Activated CD8-positive, alpha-beta memory T cell treated with anti-CD3 and anti-CD28 coated beads, Interleukin-2, amount 10 ng/mL, durations not matched to agents 7 days and 5 days (primary cell): ENCODE results near the gene MUS81. TPM values are rescaled to one million over a fixed set of nuclear protein-coding genes. Genes with fewer than 3 reads are reported as not detected.

ENCODE experiments used
- ATAC-seq: fragments of 150-1000 bp; cut with Tn5 transposase; one replicate; pipeline ENCODE4 v1.10.0; 2021; ENCODE audit warnings: moderate library complexity
- CTCF ChIA-PET: fragments of 350-600 bp; sonication (Branson Sonifier 250); formaldehyde crosslinking; loops from one replicate; lab custom pipeline; 2021; ENCODE audit warnings: antibody characterized with exemption; lab: Charles Lee
- DNase-seq: peaks from one replicate; pipeline ENCODE4 v3.0.0-alpha.2; 2020
- H3K27ac Mint-ChIP-seq: one replicate; pipeline ENCODE4 v1.8.0; 2021; ENCODE audit warnings: mild to moderate bottlenecking, mixed read lengths
- H3K27me3 Mint-ChIP-seq: one replicate; pipeline ENCODE4 v1.8.0; 2021; ENCODE audit warnings: mixed read lengths
- H3K36me3 Mint-ChIP-seq: one replicate; pipeline ENCODE4 v1.8.0; 2021; ENCODE audit warnings: mild to moderate bottlenecking, mixed read lengths
- H3K4me1 Mint-ChIP-seq: one replicate; pipeline ENCODE4 v1.8.0; 2021; ENCODE audit warnings: mixed read lengths
- H3K4me3 Mint-ChIP-seq: one replicate; pipeline ENCODE4 v1.8.0; 2021; ENCODE audit warnings: mild to moderate bottlenecking, moderate library complexity, mixed read lengths
- H3K9me3 Mint-ChIP-seq: one replicate; pipeline ENCODE4 v1.8.0; 2022; ENCODE audit warnings: low read depth, mixed read lengths
- total RNA-seq, 2 experiments: library from RNA; stranded (reverse); gene quantifications; one replicate each; pipeline ENCODE4 v1.2.3, GENCODE V29; 2021

MUS81 gene
- total RNA-seq, 2 experiments from 2014 or later = 106 to 125 TPM

GRCh38 chr11:65896034-65896999, 36.1 kb downstream of the MUS81 start:
- Mint-ChIP-seq H3K27me3 (no peaks in the 10 kb centered on the region), H3K4me1 (peaks cover 62% of the 10 kb centered on the region), H3K36me3 (peaks cover 5% of the 10 kb centered on the region), H3K4me3 (no peak overlapping the region), H3K9me3 (no peaks in the 10 kb centered on the region), H3K27ac (peak overlapping the region; percentile 51)
- CTCF ChIA-PET = interaction anchor here (1.6 to 26.4 kb wide), 4 partner anchors 9 to 32 kb away, joined by 3 to 710 read pairs (median 101); partner anchors contain the start of genes CCDC85B, CFL1, CTSW and EFEMP2
- no peak for DNase-seq
- ATAC-seq = no peak

GRCh38 chr11:65897020-65897471, 36.8 kb downstream of the MUS81 start:
- ATAC-seq (no peak), DNase-seq (no peak)
- CTCF ChIA-PET = interaction anchor here (1.6 to 26.4 kb wide), 4 partner anchors 9 to 31 kb away, joined by 3 to 710 read pairs (median 101); partner anchors contain the start of genes CCDC85B, CFL1, CTSW and EFEMP2
- Mint-ChIP-seq H3K4me3 (no peak overlapping the region), H3K9me3 (no peaks in the 10 kb centered on the region), H3K27me3 (no peaks in the 10 kb centered on the region), H3K36me3 (peaks cover 5% of the 10 kb centered on the region), H3K4me1 (peaks cover 69% of the 10 kb centered on the region), H3K27ac (peak overlapping the region; percentile 57)

GRCh38 chr11:65898656-65899355, 38.6 kb downstream of the MUS81 start:
- DNase-seq = no peak
- ATAC-seq = no peak
- Mint-ChIP-seq H3K36me3 (peaks cover 4% of the 10 kb centered on the region), H3K4me3 (peak overlapping the region; percentile 73), H3K27ac (peak overlapping the region; percentile 81), H3K27me3 (peaks cover under 1% of the 10 kb centered on the region), H3K9me3 (no peaks in the 10 kb centered on the region), H3K4me1 (peaks cover 67% of the 10 kb centered on the region)
- CTCF ChIA-PET = interaction anchor here (0.7 to 26.4 kb wide), 8 partner anchors 11 to 187 kb away, joined by 3 to 710 read pairs (median 4); partner anchors contain the start of genes CCDC85B, CFL1, CTSW and EFEMP2

- Mint-ChIP-seq H3K27me3 (peaks cover 3% of the 10 kb centered on the region), H3K27ac (peak overlapping the region; percentile 70), H3K36me3 (peaks cover 4% of the 10 kb centered on the region), H3K4me1 (peaks cover 60% of the 10 kb centered on the region), H3K4me3 (peak overlapping the region; percentile 72), H3K9me3 (no peaks in the 10 kb centered on the region)
- DNase-seq (peak; percentile 83), ATAC-seq (peak; percentile 47)
- CTCF ChIA-PET = interaction anchor here (1.4 to 26.4 kb wide), 6 partner anchors 10 to 188 kb away, joined by 3 to 710 read pairs (median 7); partner anchors contain the start of genes CCDC85B, CFL1, CTSW and EFEMP2
These were observed 39.3 kb downstream of the MUS81 start for GRCh38 chr11:65899356-65900124.

- peaks cover 56% of the 10 kb centered on the region for H3K4me1 Mint-ChIP-seq
- H3K36me3 Mint-ChIP-seq = peaks cover 2% of the 10 kb centered on the region
- H3K27ac Mint-ChIP-seq = peak within 1 kb of the TSS; percentile 70
- CTCF ChIA-PET = interaction anchor here (1.4 to 26.4 kb wide), 6 partner anchors 9 to 122 kb away, joined by 3 to 710 read pairs (median 8); partner anchors contain the start of genes AP5B1, CCDC85B, CFL1 and CTSW
- DNase-seq = peak; percentile 93
- peak within 1 kb of the TSS; percentile 72 for H3K4me3 Mint-ChIP-seq
- peak; percentile 84 for ATAC-seq
- H3K9me3 Mint-ChIP-seq = no peaks in the 10 kb centered on the region
- H3K27me3 Mint-ChIP-seq = peaks cover 3% of the 10 kb centered on the region
These were observed 40.1 kb downstream of the MUS81 start, which contains the start of gene FOSL1 for GRCh38 chr11:65900125-65900898. Gene FOSL1, minus strand, starts transcription at chr11:65900388. Its CDS starts 49 bp downstream, at chr11:65900339.

GRCh38 chr11:65900899-65901180, 40.6 kb downstream of the MUS81 start:
- no peak for DNase-seq
- Mint-ChIP-seq H3K27ac (peak overlapping the region; percentile 64), H3K9me3 (no peaks in the 10 kb centered on the region), H3K4me3 (peak overlapping the region; percentile 55), H3K4me1 (peaks cover 51% of the 10 kb centered on the region), H3K27me3 (peaks cover 3% of the 10 kb centered on the region), H3K36me3 (peaks cover 2% of the 10 kb centered on the region)
- CTCF ChIA-PET = interaction anchor here (1.4 to 26.4 kb wide), 6 partner anchors 8 to 121 kb away, joined by 3 to 710 read pairs (median 8); partner anchors contain the start of genes AP5B1, CCDC85B, CFL1 and CTSW
- no peak for ATAC-seq

GRCh38 chr11:65903068-65903481, 42.8 kb downstream of the MUS81 start:
- Mint-ChIP-seq H3K36me3 (no peaks in the 10 kb centered on the region), H3K4me1 (peaks cover 32% of the 10 kb centered on the region), H3K27me3 (peaks cover 7% of the 10 kb centered on the region), H3K9me3 (no peaks in the 10 kb centered on the region), H3K27ac (no peak overlapping the region), H3K4me3 (no peak overlapping the region)
- ATAC-seq (no peak), DNase-seq (no peak)
- CTCF ChIA-PET = interaction anchor here (0.9 to 26.4 kb wide), 5 partner anchors 9 to 123 kb away, joined by 3 to 710 read pairs (median 4); partner anchors contain the start of genes CCDC85B, CFL1, CTSW and EFEMP2

- Mint-ChIP-seq H3K4me1 (peaks cover 31% of the 10 kb centered on the region), H3K4me3 (no peak overlapping the region), H3K36me3 (no peaks in the 10 kb centered on the region), H3K27ac (no peak overlapping the region), H3K9me3 (no peaks in the 10 kb centered on the region), H3K27me3 (peaks cover 7% of the 10 kb centered on the region)
- no peak for ATAC-seq
- no peak for DNase-seq
- CTCF ChIA-PET = interaction anchor here (0.9 to 26.4 kb wide), 4 partner anchors 9 to 124 kb away, joined by 3 to 710 read pairs (median 100); partner anchors contain the start of genes CCDC85B, CFL1, CTSW and EFEMP2
These were observed 43.5 kb downstream of the MUS81 start for GRCh38 chr11:65903715-65904114.

- H3K9me3 Mint-ChIP-seq = no peaks in the 10 kb centered on the region
- no peak overlapping the region for H3K4me3 Mint-ChIP-seq
- H3K27me3 Mint-ChIP-seq = peaks cover 7% of the 10 kb centered on the region
- ATAC-seq (no peak), DNase-seq (no peak)
- CTCF ChIA-PET = interaction anchor here (1.8 to 6.7 kb wide), 4 partner anchors 14 to 30 kb away, joined by 5 to 34 read pairs (median 18); partner anchors contain the start of genes CCDC85B and FIBP
- no peak overlapping the region for H3K27ac Mint-ChIP-seq
- H3K4me1 Mint-ChIP-seq = peaks cover 30% of the 10 kb centered on the region
- H3K36me3 Mint-ChIP-seq = no peaks in the 10 kb centered on the region
These were observed 46.4 kb downstream of the MUS81 start for GRCh38 chr11:65906602-65907001.

GRCh38 chr11:65907878-65908277, 47.6 kb downstream of the MUS81 start:
- ATAC-seq (no peak), DNase-seq (no peak)
- Mint-ChIP-seq H3K4me1 (peaks cover 19% of the 10 kb centered on the region), H3K27ac (no peak overlapping the region), H3K36me3 (no peaks in the 10 kb centered on the region), H3K27me3 (peaks cover 7% of the 10 kb centered on the region), H3K9me3 (no peaks in the 10 kb centered on the region), H3K4me3 (no peak overlapping the region)
- CTCF ChIA-PET = interaction anchor here (2.7 to 6.7 kb wide), 4 partner anchors 9 to 23 kb away, joined by 8 to 34 read pairs (median 18); partner anchors contain the start of genes CCDC85B and FIBP
